Prostate gland (tissue), 2 donors: ENCODE results near the gene C6orf141.

ENCODE experiments used
- CTCF ChIP-seq, 4 experiments: fragments of 200-600 bp in 2 of 4; fragments of 450-650 bp in 2 of 4; sonication (generic) in 2 of 4; IDR thresholded peaks; 1 replicate in 3 of 4; 2 replicates in 1 of 4; pipeline ENCODE4 v1.5.1; 2016 to 2019; ENCODE audit warnings: antibody characterized with exemption in 4 of 4, mild to moderate bottlenecking in 2 of 4, moderate library complexity in 2 of 4
- POLR2A ChIP-seq: fragments of 450-650 bp; IDR thresholded peaks from one replicate; pipeline ENCODE4 v1.6.1; 2016; ENCODE audit warnings: antibody characterized with exemption, mild to moderate bottlenecking
- POLR2AphosphoS5 ChIP-seq: sonication (generic); formaldehyde crosslinking; IDR thresholded peaks from one replicate; pipeline ENCODE4 v1.6.1; 2017; ENCODE audit warnings: antibody characterized with exemption

- TF ChIP-seq POLR2AphosphoS5 (no peak), CTCF (IDR thresholded peaks at IDR 0.05) (no peak), POLR2A (no peak)
Observed at GRCh38 chr6:49519660-49520059, 30.8 kb upstream of the C6orf141 start.
